Activated T-cell treated with anti-CD3 and anti-CD28 coated beads for 24 hours (primary cell): Measurements from ENCODE around the gene ERBIN.
"Not testable (repeated sequence)": the region's sequence is repeated elsewhere in the genome, so short reads cannot be mapped to it uniquely, and the experiment has no call there.

ENCODE experiments used
- DNase-seq: peaks from one replicate; pipeline ENCODE4 v3.0.0-alpha.2; 2020; ENCODE audit warnings: low read depth

ERBIN gene

DNA sequence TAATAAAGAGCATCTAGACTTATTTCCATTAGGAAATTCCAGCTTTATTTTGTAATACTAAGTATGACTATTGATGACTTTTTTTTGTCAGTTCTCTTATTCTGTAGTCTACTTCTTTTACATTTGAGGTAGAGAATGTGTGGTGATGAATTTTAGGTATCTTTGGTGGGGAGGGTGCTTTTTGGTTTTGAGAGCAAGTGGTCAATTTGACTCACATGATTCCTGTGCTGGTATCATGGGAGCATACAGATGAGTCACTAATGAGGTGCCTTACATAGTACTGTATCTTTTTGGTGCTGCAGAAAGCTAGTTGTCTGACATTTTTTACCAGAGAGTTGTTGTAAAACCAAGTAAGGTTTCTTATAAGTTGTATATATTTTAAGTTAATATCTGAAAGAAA lies 35.3 kb downstream of the ERBIN start:
- DNase-seq: no peak

DNA sequence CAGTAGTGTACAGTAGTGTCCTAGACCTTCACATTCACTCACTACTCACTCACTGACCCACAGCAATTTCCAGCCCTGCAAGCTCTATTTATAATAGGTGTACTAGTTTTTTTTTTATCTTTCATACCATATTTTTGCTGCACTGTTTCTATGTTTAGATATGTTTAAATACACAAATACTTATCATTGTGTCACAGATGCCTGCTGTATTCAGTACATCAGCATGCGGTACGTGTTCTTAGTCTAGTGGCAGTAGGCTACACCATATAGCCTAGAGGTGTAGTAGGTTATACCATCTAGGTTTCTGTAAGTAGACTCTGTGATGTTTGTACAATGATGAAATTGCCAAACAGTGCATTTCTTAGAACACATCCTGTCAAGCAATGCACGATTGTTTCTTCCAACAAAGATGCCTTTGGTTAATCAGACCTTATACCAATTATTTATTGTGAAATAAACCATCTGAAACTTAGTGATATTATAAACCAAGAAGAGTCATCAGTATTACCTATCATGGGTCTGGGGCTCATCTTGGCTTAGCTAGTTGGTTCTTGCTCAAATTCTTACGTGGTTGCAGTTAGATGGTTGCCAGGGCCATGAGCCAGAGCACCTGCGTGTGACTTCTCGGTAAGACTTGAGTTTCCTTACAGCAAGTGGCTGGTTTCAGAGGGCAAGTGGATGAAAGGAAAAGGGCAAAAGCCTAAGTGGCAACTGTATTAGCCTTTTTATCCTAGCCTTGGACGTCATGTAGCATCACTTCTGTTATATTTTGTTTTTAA lies 41.1 kb downstream of the ERBIN start:
- no peak for DNase-seq

DNA sequence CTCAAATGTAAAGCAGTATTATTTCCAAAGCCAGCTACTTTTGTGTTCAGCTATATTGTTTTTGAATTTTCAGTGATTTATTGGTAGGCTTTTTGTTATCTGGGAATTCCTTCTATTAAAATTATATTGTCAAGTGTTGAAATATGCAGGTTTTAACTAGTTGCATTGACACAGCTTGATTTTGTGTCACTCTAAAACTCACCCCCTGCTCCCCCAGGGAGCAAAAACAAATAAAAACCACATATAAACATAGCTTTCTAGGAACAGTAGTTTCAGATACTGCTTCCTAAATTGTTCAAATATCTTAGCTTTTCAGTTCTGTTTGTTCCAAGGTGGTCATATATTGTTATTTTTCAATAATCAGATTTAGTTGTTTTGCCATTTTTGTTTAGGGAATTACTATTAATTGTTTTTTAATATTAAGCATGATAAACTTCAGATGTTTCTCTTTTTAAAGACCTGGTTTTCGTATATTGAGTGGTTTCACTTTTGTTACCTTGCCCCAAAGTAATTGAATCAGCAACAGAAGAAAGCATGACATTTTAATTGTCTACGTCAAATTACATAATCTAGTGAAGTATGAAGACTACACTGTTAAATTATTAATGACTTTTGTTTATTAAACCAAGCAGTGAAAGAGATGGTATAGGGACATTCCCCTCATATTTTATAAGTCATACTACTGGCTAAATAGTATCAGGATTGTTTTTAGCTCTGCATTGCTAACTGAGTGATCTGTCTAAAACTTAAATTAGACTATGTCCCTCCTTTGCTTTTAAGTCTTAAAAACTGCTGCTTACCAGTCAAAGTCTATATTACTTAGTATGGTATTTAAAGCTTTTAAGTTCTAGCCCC lies 43.4 kb downstream of the ERBIN start:
- no peak for DNase-seq

DNA sequence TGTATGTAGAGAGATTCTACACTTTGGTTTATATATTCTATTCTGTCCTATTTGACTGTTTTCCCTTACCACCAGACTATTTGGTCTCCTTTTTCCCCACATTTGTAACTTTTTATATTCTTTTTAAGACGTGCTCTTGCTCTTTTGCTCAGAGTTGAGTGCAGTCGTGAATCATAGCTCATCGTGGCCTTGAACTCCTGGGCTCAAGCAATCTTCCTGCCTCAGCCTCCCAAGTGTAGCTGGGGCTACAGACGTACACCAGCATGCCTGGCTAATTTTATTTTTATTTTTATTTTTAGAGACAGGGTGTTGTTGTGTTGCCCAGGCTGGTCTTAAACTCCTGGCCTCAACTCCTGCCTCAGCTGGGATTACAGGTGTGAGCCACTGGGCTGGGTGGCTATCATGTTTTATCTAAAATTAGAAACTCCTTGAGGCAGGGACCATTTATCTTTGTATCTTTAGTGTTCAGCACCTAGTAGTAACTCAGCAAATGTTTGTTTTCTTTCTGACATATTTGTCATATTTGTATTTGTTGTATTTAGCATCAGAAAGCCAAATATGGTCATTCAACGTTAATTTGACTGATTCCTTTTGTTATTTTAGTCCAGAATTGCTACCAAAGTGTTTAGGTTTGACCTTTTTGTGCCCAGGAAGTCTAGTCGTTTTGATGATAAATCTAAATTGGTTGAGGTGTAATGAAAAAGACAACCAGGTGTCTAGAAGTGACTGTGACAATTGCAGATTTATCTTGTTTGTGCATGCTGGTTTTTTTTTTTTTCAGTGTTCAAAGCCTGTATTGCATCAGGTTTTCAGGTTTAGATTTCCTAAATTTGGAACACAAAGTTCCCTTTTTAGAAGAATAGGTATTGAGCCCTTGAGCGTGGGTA lies 44.3 kb downstream of the ERBIN start:
- DNase-seq: no peak

DNA sequence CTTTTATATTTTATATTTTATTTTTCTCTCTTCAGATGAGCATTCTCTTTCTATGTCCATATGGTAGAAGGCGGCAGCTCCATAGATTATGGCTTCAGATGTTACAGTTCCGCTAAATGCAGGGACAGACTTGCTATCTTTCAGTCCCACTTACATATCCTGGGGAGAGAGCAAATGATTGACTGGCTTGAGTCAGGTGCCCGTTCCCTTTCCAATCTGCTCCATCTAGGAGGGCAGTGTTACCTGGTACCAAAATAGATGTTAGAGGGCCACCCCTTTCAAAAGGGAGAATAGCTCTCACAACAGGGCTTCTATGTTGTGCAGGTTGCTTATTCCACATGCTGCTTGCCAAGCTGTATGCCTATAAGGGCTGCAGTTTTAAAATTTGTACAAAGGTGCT lies 45.3 kb downstream of the ERBIN start:
- no peak for DNase-seq

DNA sequence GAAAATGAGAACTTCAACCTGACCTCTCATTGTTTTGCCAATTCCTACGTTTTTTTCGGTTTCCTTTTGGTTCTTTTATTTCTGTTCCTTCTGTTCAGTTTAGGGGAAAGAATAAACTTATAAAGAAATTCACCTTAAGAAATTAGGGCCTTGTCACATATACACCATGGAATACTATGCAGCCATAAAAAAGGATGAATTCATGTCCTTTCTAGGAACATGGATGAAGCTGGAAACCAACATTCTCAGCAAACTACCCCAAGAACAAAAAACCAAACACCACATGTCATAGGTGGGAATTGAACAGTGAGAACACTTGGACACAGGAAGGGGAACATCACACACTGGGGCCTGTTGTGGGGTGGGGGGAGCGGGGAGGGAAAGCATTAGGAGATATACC lies 46.5 kb downstream of the ERBIN start:
- not testable (repeated sequence) for DNase-seq

DNA sequence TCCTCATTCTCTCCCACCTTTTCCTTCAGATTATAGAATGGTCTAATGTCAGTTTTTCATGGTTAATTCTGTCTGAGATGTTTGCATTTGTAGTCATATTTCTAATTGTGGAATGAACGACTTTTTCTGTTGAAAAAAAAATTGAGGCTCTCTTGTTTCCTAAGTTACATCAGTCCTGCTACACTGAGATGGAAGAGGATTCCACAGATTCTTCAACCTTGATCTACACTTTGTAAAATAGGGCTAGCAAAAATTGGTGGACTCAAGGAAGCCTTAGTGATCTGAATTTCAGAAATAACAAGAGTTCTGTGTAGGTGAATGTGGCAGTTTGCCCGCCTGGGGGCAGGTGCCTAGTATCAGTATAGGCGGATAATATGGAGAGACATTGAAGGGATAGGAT lies 51.9 kb downstream of the ERBIN start:
- no peak for DNase-seq

DNA sequence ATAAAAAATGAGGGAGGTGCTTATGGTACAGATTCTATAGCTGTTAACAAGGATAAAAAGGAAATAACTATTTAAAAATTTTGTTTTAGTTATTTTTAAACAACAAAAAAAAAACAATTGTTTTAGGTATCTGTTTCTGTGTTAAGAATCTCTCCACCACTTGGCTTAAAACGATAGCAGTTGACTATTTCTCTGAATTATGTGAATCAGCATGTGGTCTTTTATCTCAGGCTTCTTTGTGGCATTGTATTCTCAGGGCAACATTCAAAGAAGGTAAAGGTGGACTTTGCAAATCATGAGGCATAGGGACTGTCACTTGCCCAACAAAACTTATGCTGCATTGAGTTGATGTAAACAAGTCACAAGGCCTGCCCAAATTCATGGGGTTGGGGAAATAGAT lies 55.2 kb downstream of the ERBIN start:
- DNase-seq: no peak

DNA sequence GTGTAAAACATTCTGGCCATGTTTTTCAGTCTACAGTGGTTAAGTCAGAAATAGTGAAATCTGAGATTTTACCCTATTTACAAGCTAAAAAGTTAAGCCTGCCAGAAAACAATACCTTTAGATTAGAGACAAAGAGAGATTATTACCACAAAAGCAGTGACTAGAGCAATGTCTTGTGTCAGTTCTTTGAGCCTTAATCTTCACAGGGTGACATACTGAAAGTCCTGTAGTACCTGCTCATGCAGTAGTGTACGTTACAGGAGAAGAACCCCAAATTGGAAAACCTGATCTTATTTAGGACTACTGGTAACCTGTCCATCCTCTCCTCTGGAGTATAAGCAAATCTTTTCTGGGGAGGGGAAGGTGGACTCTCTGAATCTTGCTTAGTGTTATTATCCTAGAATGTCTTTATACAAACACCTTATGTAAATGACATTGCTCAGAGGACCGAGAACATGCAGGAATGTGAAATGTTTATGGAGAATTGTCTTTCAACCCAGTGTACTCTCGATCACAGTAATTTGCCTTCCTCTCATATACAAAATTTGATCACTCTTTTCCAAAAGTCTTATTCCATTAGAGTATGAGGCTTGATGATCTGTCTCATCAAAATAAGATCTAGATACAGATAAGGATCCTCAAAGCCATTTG lies 55.7 kb downstream of the ERBIN start:
- no peak for DNase-seq

DNA sequence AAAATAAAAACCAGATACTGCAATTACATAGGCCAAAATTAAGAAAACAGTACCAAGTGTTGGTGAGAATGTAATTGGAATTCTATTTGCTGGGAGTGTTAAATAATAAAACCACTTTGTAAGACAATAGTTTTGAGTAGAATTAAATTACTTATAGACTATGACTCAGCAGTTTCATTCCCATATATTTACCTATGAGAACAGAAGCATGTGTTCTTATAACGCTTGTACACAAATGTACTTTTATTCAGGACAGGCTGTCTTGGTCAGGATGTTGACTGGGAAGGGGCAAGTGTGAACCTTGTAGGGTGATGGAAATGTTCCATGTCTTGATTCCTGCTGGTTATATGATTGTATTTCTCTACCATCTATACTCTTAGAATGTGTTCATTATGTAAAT lies 56.3 kb downstream of the ERBIN start:
- no peak for DNase-seq

DNA sequence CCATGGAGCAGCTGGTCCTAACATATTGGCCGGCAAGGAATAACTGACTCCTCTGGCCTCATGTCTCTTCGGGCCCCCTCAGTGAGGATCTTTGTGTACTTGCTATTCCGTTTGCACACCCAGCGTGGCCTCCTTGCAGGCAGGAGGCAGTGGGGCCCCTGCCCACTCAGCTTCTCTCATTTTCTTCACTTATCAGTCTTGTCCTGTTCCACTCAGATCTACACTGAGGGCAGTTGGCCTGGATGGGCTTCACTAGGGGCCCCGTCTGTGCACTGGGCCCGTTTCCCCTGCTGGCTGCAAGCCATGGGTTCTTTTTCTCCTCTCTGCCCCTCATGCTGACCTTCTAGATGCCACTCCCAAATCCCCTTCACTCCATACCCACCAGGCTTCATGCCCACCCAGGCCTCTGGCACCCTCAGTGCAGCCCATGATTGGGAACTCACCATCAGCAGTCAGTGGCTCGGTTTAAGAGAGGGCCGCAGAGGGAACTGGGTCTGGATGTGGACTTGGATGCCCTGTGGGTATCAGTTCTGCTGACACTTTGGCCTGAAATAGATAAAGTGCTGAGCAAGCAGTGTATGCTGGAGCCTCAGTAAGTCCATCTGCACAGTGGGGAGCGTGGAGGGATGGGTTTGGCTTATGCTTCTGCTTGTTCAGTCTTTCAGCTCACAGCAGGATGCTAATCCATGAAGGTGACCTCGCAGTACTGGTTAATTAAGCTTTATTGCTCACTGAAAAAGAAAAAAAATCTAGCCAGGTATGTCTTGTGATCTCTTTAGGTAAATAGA lies 57.9 kb downstream of the ERBIN start:
- DNase-seq: no peak

DNA sequence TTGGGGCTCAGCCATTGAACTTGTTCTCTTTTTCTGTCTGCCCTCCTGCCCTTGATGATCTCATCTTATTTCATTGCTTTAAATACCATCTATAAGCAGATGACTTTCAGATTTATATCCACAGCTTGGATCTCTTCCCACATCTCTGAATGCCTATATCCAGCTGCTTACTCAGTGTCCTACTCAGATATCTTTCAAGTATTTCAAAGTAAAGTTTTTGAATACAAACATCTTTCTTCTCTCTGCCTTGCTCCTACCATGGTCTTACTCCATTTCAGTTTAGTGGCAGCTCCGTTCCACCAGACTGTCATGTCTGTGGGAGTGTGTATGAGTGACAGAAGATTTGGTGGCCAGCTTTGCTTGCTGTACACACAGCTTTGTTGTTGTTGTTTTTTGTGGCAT lies 59.7 kb downstream of the ERBIN start:
- no peak for DNase-seq

DNA sequence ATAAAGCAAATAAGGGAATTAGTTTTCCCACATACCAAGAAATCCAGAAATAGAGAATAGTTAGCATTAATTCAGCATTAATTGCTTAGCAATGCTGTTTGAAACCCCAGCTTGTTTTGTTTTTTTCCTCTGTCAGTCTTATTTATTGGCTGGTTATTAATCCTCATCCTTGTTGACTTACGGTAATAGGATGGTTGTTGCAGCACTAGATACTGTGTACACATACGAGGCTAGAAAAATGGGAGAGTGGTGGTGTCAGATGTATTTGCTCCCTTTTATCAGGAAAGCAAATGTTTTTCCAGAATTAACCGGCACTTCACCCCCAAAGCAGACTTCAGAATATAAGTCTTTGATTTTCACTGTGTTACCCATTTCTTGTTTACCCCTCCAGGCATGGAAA lies 60.4 kb downstream of the ERBIN start:
- no peak for DNase-seq

DNA sequence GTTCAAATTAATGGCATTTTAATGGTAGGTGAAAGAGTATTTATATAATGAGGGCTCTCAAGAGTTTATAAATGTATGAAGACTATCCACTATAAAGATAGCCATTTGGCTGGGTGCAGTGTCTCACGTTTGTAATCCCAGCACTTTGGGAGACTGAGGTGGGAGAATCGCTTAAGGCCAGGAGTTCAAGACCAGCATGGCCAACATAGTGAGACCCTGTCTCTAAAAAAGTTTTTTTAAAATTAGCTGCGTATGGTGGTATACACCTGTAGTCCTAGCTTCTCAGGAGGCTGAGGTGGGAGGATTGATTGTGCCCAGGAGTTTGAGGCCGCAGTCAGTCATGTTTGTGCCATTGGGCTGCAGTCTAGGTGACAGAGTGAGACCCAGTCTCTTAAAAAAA lies 61.6 kb downstream of the ERBIN start:
- DNase-seq: no peak

DNA sequence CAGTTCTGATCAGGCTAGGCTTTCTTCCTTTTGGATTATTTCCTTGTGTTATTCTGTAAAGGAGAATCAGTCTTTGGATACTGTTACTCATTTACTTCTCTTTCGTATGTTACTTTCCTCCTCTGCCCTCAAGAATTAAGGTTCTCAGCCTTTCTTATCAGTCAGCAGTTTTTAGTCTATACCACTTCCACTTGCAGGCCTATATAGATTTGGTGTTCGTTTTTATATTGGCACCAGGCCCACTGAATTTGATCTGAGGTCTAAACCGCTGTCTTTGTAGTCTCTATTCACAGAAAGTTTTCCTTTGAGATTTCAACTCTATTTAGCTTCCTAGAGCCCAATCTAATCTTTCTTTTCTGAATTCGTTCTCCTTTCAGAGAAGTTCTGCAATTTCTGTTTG lies 62.8 kb downstream of the ERBIN start:
- DNase-seq: no peak

DNA sequence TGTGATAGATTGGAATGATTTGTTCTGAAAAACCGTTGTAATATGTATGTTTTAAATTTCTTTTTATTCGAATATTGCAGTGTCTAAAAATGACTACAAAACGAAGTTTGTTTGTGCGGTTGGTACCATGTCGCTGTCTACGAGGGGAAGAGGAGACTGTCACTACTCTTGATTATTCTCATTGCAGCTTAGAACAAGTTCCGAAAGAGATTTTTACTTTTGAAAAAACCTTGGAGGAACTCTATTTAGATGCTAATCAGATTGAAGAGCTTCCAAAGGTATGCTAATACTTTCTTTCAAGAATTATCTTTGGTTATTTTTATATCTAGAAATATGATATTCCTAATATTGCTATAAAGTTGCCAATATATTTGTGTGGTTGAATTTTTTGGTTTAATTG lies 66.3 kb downstream of the ERBIN start:
- DNase-seq: no peak

DNA sequence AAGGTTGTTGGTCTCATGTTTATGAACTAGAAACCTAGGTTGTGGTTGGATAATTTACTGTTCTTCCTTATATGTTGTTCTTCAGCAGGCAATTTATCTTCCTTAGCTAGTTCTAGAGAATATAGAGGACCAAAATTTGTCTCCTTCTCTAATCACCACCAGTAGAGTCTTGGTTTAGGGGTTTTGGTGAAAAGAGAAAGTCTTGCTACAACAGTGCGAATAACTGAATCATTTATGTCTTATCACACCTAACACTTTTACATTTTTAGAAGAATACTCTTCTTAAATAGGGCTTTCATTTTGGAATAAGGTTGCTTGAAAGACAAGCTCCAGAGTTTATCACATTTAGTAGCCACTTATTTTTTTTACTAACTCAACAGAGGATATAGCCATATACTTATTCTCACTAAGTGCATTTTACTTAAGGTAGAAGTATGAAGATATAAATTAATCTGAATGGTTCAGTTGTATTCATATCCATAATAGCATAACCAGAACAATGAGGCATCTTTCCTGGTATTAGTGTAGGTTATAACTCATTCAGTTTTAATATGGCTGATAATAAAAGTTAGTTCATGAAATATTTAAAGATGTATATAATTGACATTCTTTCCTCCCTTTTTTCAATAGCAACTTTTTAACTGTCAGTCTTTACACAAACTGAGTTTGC lies 67.9 kb downstream of the ERBIN start:
- DNase-seq: no peak

DNA sequence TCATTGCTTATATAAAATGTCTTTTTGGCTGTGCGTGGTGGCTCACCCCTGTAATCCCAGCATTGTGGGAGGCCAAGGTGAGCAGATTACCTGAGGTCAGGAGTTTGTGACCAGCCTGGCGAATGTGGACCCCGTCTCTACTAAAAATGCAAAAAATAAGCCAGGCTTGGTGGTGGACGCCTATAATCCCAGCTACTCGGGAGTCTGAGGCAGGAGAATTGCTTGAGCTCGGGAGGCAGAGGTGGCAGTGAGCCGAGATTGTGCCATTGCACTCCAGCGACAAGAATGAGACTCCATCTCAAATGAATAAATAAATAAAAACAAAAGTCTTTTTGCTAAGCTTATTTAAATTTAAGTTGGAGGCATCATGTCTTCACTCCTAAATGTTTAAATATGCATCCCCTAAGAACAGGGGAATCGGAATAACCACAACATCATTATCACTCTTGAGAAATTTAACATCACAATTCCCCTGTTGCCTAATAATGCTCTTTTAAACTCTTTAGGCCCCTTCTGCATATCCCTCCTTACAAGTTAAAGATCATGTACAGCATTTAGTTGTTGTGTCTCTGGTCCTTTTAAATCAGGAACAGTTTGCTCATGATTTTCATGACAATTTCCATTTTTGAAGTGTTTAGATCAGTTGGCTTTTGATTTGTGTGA lies 72.8 kb downstream of the ERBIN start:
- DNase-seq: no peak

DNA sequence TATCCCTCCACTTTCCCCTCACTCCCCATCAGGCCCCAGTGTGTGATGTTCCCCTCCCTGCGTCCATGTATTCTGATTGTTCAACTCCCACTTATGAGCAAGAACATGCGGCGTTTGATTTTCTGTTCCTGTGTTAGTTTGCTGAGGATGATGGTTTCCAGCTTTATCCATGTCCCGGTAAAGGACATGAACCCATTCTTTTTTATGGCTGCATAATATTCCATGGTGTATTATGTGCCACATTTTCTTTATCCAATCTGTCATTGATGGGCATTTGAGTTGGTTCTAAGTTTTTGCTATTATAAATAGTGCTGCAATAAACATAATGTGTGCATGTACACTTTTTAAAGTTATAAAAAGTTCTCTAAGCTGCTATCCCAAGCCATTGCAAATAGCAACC lies 75.6 kb downstream of the ERBIN start:
- no peak for DNase-seq

DNA sequence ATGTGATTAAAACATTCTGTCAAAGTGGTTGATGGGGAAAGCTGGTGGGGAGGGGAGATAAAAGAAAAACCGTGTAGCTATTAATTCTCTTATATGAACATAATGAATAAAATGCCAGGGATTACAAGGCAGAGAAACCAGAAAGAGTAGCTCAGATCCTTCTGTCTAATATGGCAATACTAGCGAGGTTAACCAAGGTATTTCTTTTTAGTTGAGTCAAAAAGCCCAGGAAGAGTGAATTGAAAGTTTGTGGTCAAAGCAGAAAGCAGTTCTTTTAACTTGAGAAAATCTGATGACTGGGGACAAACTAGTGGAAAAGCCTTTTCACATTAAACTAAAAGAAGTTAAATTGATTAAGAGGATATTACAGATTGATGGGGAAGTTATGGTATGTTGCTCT lies 76.0 kb downstream of the ERBIN start:
- no peak for DNase-seq
